Measurements from ENCODE around the gene SRC.

GRCh38 chr20:37364927-37365272, 19.0 kb downstream of the SRC start:
- TF ChIP-seq TAF1 (IDR thresholded peaks at IDR 0.05; ENCODE audit: borderline replicate concordance, insufficient read depth, low read length) (no peak), POLR2AphosphoS5 (IDR thresholded peaks at IDR 0.05; ENCODE audit: low read depth, low read length) (no peak)
